Keratinocyte (primary cell): Measurements from ENCODE around the gene EPHA6. TPM values are rescaled to one million over a fixed set of nuclear protein-coding genes. Genes with fewer than 3 reads are reported as not detected.

Experiments used
- DNase-seq: peaks from one replicate; pipeline ENCODE4 v3.0.0-alpha.2; 2011; ENCODE audit warnings: low read depth, missing footprints, low spot score
- FAIRE-seq: peaks from 2 replicates; lab custom pipeline; 2011; peaks lifted over from hg19 to GRCh38; lab: Jason Lieb, UNC
- H2AFZ ChIP-seq: 2 replicates; pipeline ENCODE4 v1.6.0; 2012; ENCODE audit warnings: low read length, control low read depth, inconsistent platforms; ENCODE audit not compliant: control insufficient read depth
- H3K27ac ChIP-seq: 2 replicates; pipeline ENCODE4 v1.5.1; 2011; ENCODE audit warnings: low read length; ENCODE audit not compliant: control insufficient read depth, insufficient read depth
- H3K27me3 ChIP-seq: 3 replicates; pipeline ENCODE4 v1.6.0; 2011; ENCODE audit warnings: low read length; ENCODE audit not compliant: control insufficient read depth, insufficient read depth; ENCODE audit errors: extremely low read depth
- H3K36me3 ChIP-seq, 2 experiments: 2 replicates in 1 of 2; 3 replicates in 1 of 2; pipeline ENCODE4 v1.5.1; 2011; ENCODE audit warnings: low read length in 2 of 2, mild to moderate bottlenecking in 1 of 2; ENCODE audit not compliant: control insufficient read depth in 2 of 2, insufficient read depth in 2 of 2; ENCODE audit errors: extremely low read depth in 1 of 2
- H3K4me1 ChIP-seq: 3 replicates; pipeline ENCODE4 v1.5.1; 2011; ENCODE audit warnings: low read length; ENCODE audit not compliant: control insufficient read depth, insufficient read depth; ENCODE audit errors: extremely low read depth
- H3K4me2 ChIP-seq: 3 replicates; pipeline ENCODE4 v1.6.0; 2011; ENCODE audit warnings: low read depth, low read length; ENCODE audit not compliant: control insufficient read depth, insufficient read depth; ENCODE audit errors: extremely low read depth
- H3K4me3 ChIP-seq, 3 experiments: fragments of 200-600 bp in 1 of 3; sonication (generic) in 1 of 3; 2 replicates in 2 of 3; 3 replicates in 1 of 3; pipeline ENCODE4 v1.5.1; 2011 to 2016; ENCODE audit warnings: low read length in 3 of 3, mild to moderate bottlenecking in 3 of 3, control low read depth in 2 of 3, inconsistent platforms in 1 of 3, low read depth in 1 of 3, mixed read lengths in 1 of 3, mixed run types in 1 of 3, moderate library complexity in 1 of 3; ENCODE audit not compliant: control insufficient read depth in 2 of 3, insufficient read depth in 2 of 3; ENCODE audit errors: extremely low read depth in 1 of 3
- H3K79me2 ChIP-seq: 2 replicates; pipeline ENCODE4 v1.6.0; 2012; ENCODE audit warnings: low read length; ENCODE audit not compliant: control insufficient read depth, insufficient read depth
- H3K9ac ChIP-seq: 3 replicates; pipeline ENCODE4 v1.6.0; 2011; ENCODE audit warnings: low read length; ENCODE audit not compliant: control insufficient read depth, insufficient read depth; ENCODE audit errors: extremely low read depth
- H3K9me1 ChIP-seq: 3 replicates; pipeline ENCODE4 v1.6.0; 2011; ENCODE audit warnings: low read length; ENCODE audit not compliant: control insufficient read depth, insufficient read depth; ENCODE audit errors: extremely low read depth
- H3K9me3 ChIP-seq: 2 replicates; pipeline ENCODE4 v1.5.1; 2012; ENCODE audit warnings: low read depth, low read length; ENCODE audit not compliant: control insufficient read depth
- H4K20me1 ChIP-seq: 3 replicates; pipeline ENCODE4 v1.6.0; 2011; ENCODE audit warnings: low read length; ENCODE audit not compliant: control insufficient read depth, insufficient read depth; ENCODE audit errors: extremely low read depth
- EZH2 ChIP-seq: IDR thresholded peaks from one replicate; pipeline ENCODE4 v1.6.1; 2012; ENCODE audit warnings: inconsistent platforms, mild to moderate bottlenecking, low read length, moderate library complexity
- dilution Hi-C: fragments of 300-500 bp; cut with MboI; formaldehyde crosslinking; loops from one replicate; pipeline ENCODE4 v1.7.0; 2020; ENCODE audit warnings: low sequenced_read_pairs; ENCODE audit not compliant: extremely low pct_ligation_motif_present
- polyA plus RNA-seq, 5 experiments: library from polyadenylated mRNA; depleted of rRNA in 3 of 5; stranded (reverse) in 3 of 5; stranded (forward) in 1 of 5; unstranded in 1 of 5; fragments of >200 nt; gene quantifications; 1 replicate in 1 of 5; 2 replicates in 3 of 5; 3 replicates in 1 of 5; pipeline versions ENCODE4 v1.2.1 to v1.2.3, GENCODE V29; 2011 to 2012; ENCODE audit warnings: missing spikeins in 2 of 5, low read depth in 1 of 5, low replicate concordance in 1 of 5
- TF ChIP-seq, protein P1 (sequence below), 3 experiments: IDR thresholded peaks in 1 of 3; conservative IDR thresholded peaks in 1 of 3; optimal IDR thresholded peaks in 1 of 3; 2 replicates in 2 of 3; 3 replicates in 1 of 3; pipeline versions ENCODE3 to v1.5.1; 2011; ENCODE audit warnings: low read length in 3 of 3, mild to moderate bottlenecking in 3 of 3, moderate library complexity in 2 of 3, control low read depth in 1 of 3, inconsistent platforms in 1 of 3; ENCODE audit not compliant: insufficient read depth in 2 of 3; ENCODE audit errors: extremely low read depth in 1 of 3

Gene EPHA6
- polyA plus RNA-seq, 1 donor (not counting 4 experiments of a cell fraction or from before 2014, with no cell fraction given) = not detected

DNA sequence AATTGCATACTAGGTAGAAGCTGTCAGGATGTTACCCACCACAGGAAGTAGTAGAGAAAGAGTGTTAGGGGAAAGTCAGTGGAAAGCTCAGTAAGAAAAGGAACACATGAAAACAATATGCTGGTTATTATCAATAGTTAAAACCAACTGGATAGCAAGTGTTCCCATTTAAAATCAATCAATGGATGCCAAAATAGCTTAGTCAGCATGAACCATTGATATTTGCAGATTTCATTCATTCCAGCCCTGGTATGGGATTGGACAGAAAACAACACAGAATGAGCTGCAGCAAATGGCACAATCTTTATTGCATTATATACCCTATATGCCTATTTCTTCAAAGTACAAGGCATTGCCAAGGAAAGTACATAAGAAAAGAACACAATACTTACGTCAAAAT, 293.7 kb downstream of the EPHA6 start:
- DNase-seq (no peak), FAIRE-seq (no peak)
- no peaks in the 10 kb centered on the region for H3K79me2 ChIP-seq
- no peaks in the 10 kb centered on the region for H3K4me1 ChIP-seq
- H2AFZ ChIP-seq = no peak overlapping the region
- H3K27ac ChIP-seq = no peak overlapping the region
- H3K4me2 ChIP-seq = no peak overlapping the region
- dilution Hi-C loops = no loop called here
- H3K9ac ChIP-seq = no peak overlapping the region
- H3K4me3 ChIP-seq = no peak overlapping the region
- no peaks in the 10 kb centered on the region for H4K20me1 ChIP-seq
- no peaks in the 10 kb centered on the region for H3K9me1 ChIP-seq
- TF ChIP-seq, protein P1, sequence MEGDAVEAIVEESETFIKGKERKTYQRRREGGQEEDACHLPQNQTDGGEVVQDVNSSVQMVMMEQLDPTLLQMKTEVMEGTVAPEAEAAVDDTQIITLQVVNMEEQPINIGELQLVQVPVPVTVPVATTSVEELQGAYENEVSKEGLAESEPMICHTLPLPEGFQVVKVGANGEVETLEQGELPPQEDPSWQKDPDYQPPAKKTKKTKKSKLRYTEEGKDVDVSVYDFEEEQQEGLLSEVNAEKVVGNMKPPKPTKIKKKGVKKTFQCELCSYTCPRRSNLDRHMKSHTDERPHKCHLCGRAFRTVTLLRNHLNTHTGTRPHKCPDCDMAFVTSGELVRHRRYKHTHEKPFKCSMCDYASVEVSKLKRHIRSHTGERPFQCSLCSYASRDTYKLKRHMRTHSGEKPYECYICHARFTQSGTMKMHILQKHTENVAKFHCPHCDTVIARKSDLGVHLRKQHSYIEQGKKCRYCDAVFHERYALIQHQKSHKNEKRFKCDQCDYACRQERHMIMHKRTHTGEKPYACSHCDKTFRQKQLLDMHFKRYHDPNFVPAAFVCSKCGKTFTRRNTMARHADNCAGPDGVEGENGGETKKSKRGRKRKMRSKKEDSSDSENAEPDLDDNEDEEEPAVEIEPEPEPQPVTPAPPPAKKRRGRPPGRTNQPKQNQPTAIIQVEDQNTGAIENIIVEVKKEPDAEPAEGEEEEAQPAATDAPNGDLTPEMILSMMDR (optimal IDR thresholded peaks at IDR 0.05 in 1 of 3, IDR thresholded peaks at IDR 0.05 in 1 of 3, conservative IDR thresholded peaks at IDR 0.05 in 1 of 3; ENCODE audit: extremely low read depth in 1 of 3, insufficient read depth in 2 of 3, low read length in 3 of 3) = no peak
- no peak for TF ChIP-seq EZH2
- H3K36me3 ChIP-seq = no peaks in the 10 kb centered on the region
- H3K9me3 ChIP-seq = no peaks in the 10 kb centered on the region
- H3K27me3 ChIP-seq = no peaks in the 10 kb centered on the region

DNA sequence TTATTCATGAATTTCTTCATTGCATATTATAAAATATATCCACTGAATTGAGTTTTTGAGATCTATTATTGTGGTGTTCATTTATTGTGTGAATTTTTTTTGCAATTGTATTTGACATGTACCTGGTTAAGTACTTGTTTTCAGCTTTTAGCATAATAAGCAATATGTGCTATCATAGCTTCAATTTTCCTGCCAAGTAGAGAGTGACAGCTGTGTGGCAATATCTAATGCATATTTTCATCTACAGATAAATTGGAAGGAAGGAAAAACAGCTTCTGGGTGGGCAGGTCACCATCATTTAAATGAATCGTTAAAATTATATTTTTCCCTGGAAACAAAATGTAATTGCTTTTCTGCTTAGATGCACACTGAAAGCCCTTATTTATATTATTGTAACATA, 296.9 kb downstream of the EPHA6 start:
- FAIRE-seq = no peak
- no peak overlapping the region for H3K4me3 ChIP-seq
- H3K27me3 ChIP-seq = no peaks in the 10 kb centered on the region
- TF ChIP-seq, protein P1 (optimal IDR thresholded peaks at IDR 0.05 in 1 of 3, IDR thresholded peaks at IDR 0.05 in 1 of 3, conservative IDR thresholded peaks at IDR 0.05 in 1 of 3; ENCODE audit: extremely low read depth in 1 of 3, insufficient read depth in 2 of 3, low read length in 3 of 3) = no peak
- TF ChIP-seq EZH2 = no peak
- no peak overlapping the region for H2AFZ ChIP-seq
- no peaks in the 10 kb centered on the region for H3K79me2 ChIP-seq
- H3K9ac ChIP-seq = no peak overlapping the region
- H3K27ac ChIP-seq = no peak overlapping the region
- no peaks in the 10 kb centered on the region for H3K4me1 ChIP-seq
- DNase-seq = no peak
- H3K9me1 ChIP-seq = no peaks in the 10 kb centered on the region
- no peak overlapping the region for H3K4me2 ChIP-seq
- no peaks in the 10 kb centered on the region for H4K20me1 ChIP-seq
- H3K9me3 ChIP-seq = no peaks in the 10 kb centered on the region
- no peaks in the 10 kb centered on the region for H3K36me3 ChIP-seq
- dilution Hi-C loops = no loop called here
